H9 (cell line): Measurements from ENCODE around the gene SLC9B1. TPM values are rescaled to one million over a fixed set of nuclear protein-coding genes. Genes with fewer than 3 reads are reported as not detected.

Experiments
- DNase-seq: peaks from one replicate; pipeline ENCODE4 v3.0.0-alpha.2; 2017
- H2AFZ ChIP-seq: one replicate; pipeline ENCODE4 v1.6.1; 2013; ENCODE audit warnings: mild to moderate bottlenecking, low read length, control low read depth, moderate library complexity
- H2AK5ac ChIP-seq: 2 replicates; pipeline ENCODE4 v1.6.1; 2013; ENCODE audit warnings: low read length, control low read depth, mixed read lengths; ENCODE audit not compliant: insufficient read length
- H2BK120ac ChIP-seq: one replicate; pipeline ENCODE4 v1.6.1; 2013; ENCODE audit warnings: low read depth, mild to moderate bottlenecking, low read length, control low read depth, inconsistent platforms; ENCODE audit not compliant: poor library complexity, severe bottlenecking
- H2BK12ac ChIP-seq: 2 replicates; pipeline ENCODE4 v1.6.1; 2013; ENCODE audit warnings: low read length, control low read depth, mixed read lengths, low read depth; ENCODE audit not compliant: insufficient read length
- H2BK15ac ChIP-seq: 2 replicates; pipeline ENCODE4 v1.6.1; 2013; ENCODE audit warnings: low read depth, low read length, control low read depth
- H2BK20ac ChIP-seq: one replicate; pipeline ENCODE4 v1.6.1; 2013; ENCODE audit warnings: low read depth, mild to moderate bottlenecking, low read length, control low read depth, inconsistent platforms; ENCODE audit not compliant: poor library complexity, severe bottlenecking
- H2BK5ac ChIP-seq: 2 replicates; pipeline ENCODE4 v1.6.1; 2013; ENCODE audit warnings: low read length, control low read depth, mixed read lengths; ENCODE audit not compliant: insufficient read length
- H3K14ac ChIP-seq: 2 replicates; pipeline ENCODE4 v1.6.1; 2013; ENCODE audit warnings: low read length, control low read depth; ENCODE audit not compliant: insufficient read depth
- H3K18ac ChIP-seq: 2 replicates; pipeline ENCODE4 v1.6.1; 2013; ENCODE audit warnings: low read depth, mild to moderate bottlenecking, mixed read lengths, low read length, control low read depth; ENCODE audit not compliant: insufficient read length
- H3K23ac ChIP-seq: 2 replicates; pipeline ENCODE4 v1.6.1; 2013; ENCODE audit warnings: low read length, control low read depth, mixed read lengths, low read depth; ENCODE audit not compliant: insufficient read length
- H3K23me2 ChIP-seq: 2 replicates; pipeline ENCODE4 v1.6.1; 2013; ENCODE audit warnings: low read depth, mild to moderate bottlenecking, mixed read lengths, low read length, control low read depth; ENCODE audit not compliant: insufficient read length, poor library complexity, severe bottlenecking
- H3K27ac ChIP-seq: 2 replicates; pipeline ENCODE4 v1.5.1; 2013; ENCODE audit warnings: low read length, control low read depth, mixed read lengths, low read depth; ENCODE audit not compliant: insufficient read length
- H3K27me3 ChIP-seq: 2 replicates; pipeline ENCODE4 v1.6.1; 2013; ENCODE audit warnings: low read length, control low read depth, inconsistent platforms; ENCODE audit not compliant: insufficient read depth
- H3K4ac ChIP-seq: 2 replicates; pipeline ENCODE4 v1.6.1; 2013; ENCODE audit warnings: low read depth, mild to moderate bottlenecking, control low read depth, inconsistent platforms, low read length, moderate library complexity
- H3K4me1 ChIP-seq: 2 replicates; pipeline ENCODE4 v1.6.1; 2013; ENCODE audit warnings: low read length, control low read depth, inconsistent platforms; ENCODE audit not compliant: insufficient read depth
- H3K4me2 ChIP-seq: 2 replicates; pipeline ENCODE4 v1.6.1; 2013; ENCODE audit warnings: low read length, control low read depth, mixed read lengths; ENCODE audit not compliant: insufficient read length, insufficient read depth
- H3K56ac ChIP-seq: 2 replicates; pipeline ENCODE4 v1.6.1; 2013; ENCODE audit warnings: low read depth, mild to moderate bottlenecking, mixed read lengths, low read length, control low read depth; ENCODE audit not compliant: insufficient read length
- H3K79me1 ChIP-seq: 2 replicates; pipeline ENCODE4 v1.6.1; 2013; ENCODE audit warnings: low read depth, mild to moderate bottlenecking, moderate library complexity, low read length, control low read depth, inconsistent platforms; ENCODE audit not compliant: insufficient read depth, poor library complexity, severe bottlenecking
- H3K79me2 ChIP-seq: 2 replicates; pipeline ENCODE4 v1.6.1; 2013; ENCODE audit warnings: low read length, control low read depth, inconsistent platforms; ENCODE audit not compliant: insufficient read depth
- H3K9ac ChIP-seq: 2 replicates; pipeline ENCODE4 v1.6.1; 2013; ENCODE audit warnings: low read length, control low read depth, mixed read lengths; ENCODE audit not compliant: insufficient read length; ENCODE audit errors: extremely low read depth
- H3K9me3 ChIP-seq: one replicate; pipeline ENCODE4 v1.6.1; 2013; ENCODE audit warnings: low read depth, low read length, inconsistent platforms; ENCODE audit not compliant: control insufficient read depth
- H3T11ph ChIP-seq: one replicate; pipeline ENCODE4 v1.6.1; 2013; ENCODE audit warnings: mild to moderate bottlenecking, low read length, control low read depth, inconsistent platforms
- H4K20me1 ChIP-seq: one replicate; pipeline ENCODE4 v1.6.1; 2013; ENCODE audit not compliant: control insufficient read depth, insufficient read length, insufficient read depth
- H4K5ac ChIP-seq: 2 replicates; pipeline ENCODE4 v1.6.1; 2013; ENCODE audit warnings: low read depth, mild to moderate bottlenecking, mixed read lengths, low read length, control low read depth; ENCODE audit not compliant: insufficient read length
- H4K8ac ChIP-seq: replicated peaks from 2 replicates; pipeline ENCODE4 v1.6.1; 2013; ENCODE audit warnings: low read length, control low read depth, mixed read lengths, low read depth; ENCODE audit not compliant: insufficient read length
- H4K91ac ChIP-seq: 2 replicates; pipeline ENCODE4 v1.6.1; 2013; ENCODE audit warnings: low read depth, mild to moderate bottlenecking, moderate library complexity, mixed read lengths, low read length, control low read depth; ENCODE audit not compliant: insufficient read length
- H3K27ac Mint-ChIP-seq, 3 experiments: 2 replicates in 2 of 3; 3 replicates in 1 of 3; pipeline ENCODE4 v1.8.0; 2020 to 2021; ENCODE audit warnings: mixed read lengths in 3 of 3, mild to moderate bottlenecking in 1 of 3, moderate library complexity in 1 of 3
- H3K27me3 Mint-ChIP-seq: 2 replicates; pipeline ENCODE4 v1.8.0; 2021; ENCODE audit warnings: low read depth, mild to moderate bottlenecking, moderate library complexity, mixed read lengths
- H3K36me3 Mint-ChIP-seq, 3 experiments: 2 replicates in 2 of 3; 3 replicates in 1 of 3; pipeline ENCODE4 v1.8.0; 2020 to 2021; ENCODE audit warnings: low read depth in 3 of 3, mixed read lengths in 3 of 3; ENCODE audit not compliant: insufficient read depth in 1 of 3
- H3K4me1 Mint-ChIP-seq, 2 experiments: 2 replicates each; pipeline ENCODE4 v1.8.0; 2020; ENCODE audit warnings: mixed read lengths in 2 of 2
- H3K4me3 Mint-ChIP-seq, 2 experiments: 2 replicates in 1 of 2; 3 replicates in 1 of 2; pipeline ENCODE4 v1.8.0; 2020 to 2021; ENCODE audit warnings: mild to moderate bottlenecking in 2 of 2, mixed read lengths in 2 of 2, moderate library complexity in 1 of 2
- H3K9me3 Mint-ChIP-seq, 2 experiments: 2 replicates in 1 of 2; 3 replicates in 1 of 2; pipeline ENCODE4 v1.8.0; 2020; ENCODE audit warnings: mild to moderate bottlenecking in 2 of 2, mixed read lengths in 2 of 2, moderate library complexity in 1 of 2
- CTCF ChIP-seq: fragments of 200-600 bp; sonication (generic); conservative IDR thresholded peaks from 3 replicates; pipeline ENCODE4 v1.8.0; 2021; ENCODE audit warnings: antibody characterized with exemption, mild to moderate bottlenecking
- WGBS: extraction: QIAGEN DNeasy Blood & Tissue Kit; methylation state at CpG from one replicate; pipeline ENCODE4 v1.1.7; 2013; ENCODE audit warnings: missing lambda C conversion rate, low lambda C conversion rate, mixed read lengths; ENCODE audit not compliant: insufficient read length; ENCODE audit errors: extremely low coverage; 5-methylcytosine and 5-hydroxymethylcytosine counted together
- total RNA-seq: library from RNA; stranded (reverse); gene quantifications from 2 replicates; pipeline ENCODE4 v1.2.1, GENCODE V29; 2021

The SLC9B1 gene
- total RNA-seq, 1 experiment from 2014 or later: 0.59 TPM

GRCh38 chr4:103026868-103027267, 7.4 kb upstream of the SLC9B1 start:
- Histone ChIP-seq H2AFZ (no peak overlapping the region), H3K23me2 (no peaks in the 10 kb centered on the region), H4K5ac (no peak overlapping the region), H3K23ac (no peak overlapping the region), H3K18ac (no peak overlapping the region), H2BK15ac (no peak overlapping the region), H3K79me1 (no peaks in the 10 kb centered on the region), H3T11ph (no peak overlapping the region), H3K9me3 (no peaks in the 10 kb centered on the region), H3K27me3 (no peaks in the 10 kb centered on the region), H3K4me1 (no peaks in the 10 kb centered on the region), H4K20me1 (no peaks in the 10 kb centered on the region), H3K79me2 (no peaks in the 10 kb centered on the region), H3K27ac (no peak overlapping the region), H3K9ac (no peak overlapping the region), H3K4ac (no peak overlapping the region), H3K14ac (no peak overlapping the region), H3K4me2 (no peak overlapping the region), H2AK5ac (no peak overlapping the region), H4K91ac (no peak overlapping the region), H2BK20ac (no peak overlapping the region), H2BK12ac (no peak overlapping the region), H3K56ac (no peak overlapping the region), H2BK5ac (no peak overlapping the region), H4K8ac (no peak overlapping the region), H2BK120ac (no peak overlapping the region)
- DNase-seq: no peak
- H3K36me3 Mint-ChIP-seq: no peaks in the 10 kb centered on the region
- H3K27ac Mint-ChIP-seq: no peak overlapping the region
- no CpG with 5 or more reads among the region's 1 CpG for WGBS
- H3K27me3 Mint-ChIP-seq: peaks cover 6% of the 10 kb centered on the region
- TF ChIP-seq CTCF: no peak
- no peaks in the 10 kb centered on the region for H3K9me3 Mint-ChIP-seq
- H3K4me3 Mint-ChIP-seq: no peak overlapping the region
- H3K4me1 Mint-ChIP-seq: no peaks in the 10 kb centered on the region
